SU-DHL-6 (cell line): ENCODE data around the gene FIZ1.

Source experiments
- H2AFZ ChIP-seq: fragments of 200-600 bp; sonication (generic); 2 replicates; pipeline ENCODE4 v1.6.1; 2014; ENCODE audit warnings: low read depth, mild to moderate bottlenecking, moderate library complexity, mixed read lengths, antibody characterized with exemption, low read length; ENCODE audit not compliant: severe bottlenecking
- H3F3A ChIP-seq: fragments of 200-600 bp; shearing (Covaris generic); 2 replicates; pipeline ENCODE4 v1.6.0; 2016; ENCODE audit warnings: antibody characterized with exemption, mild to moderate bottlenecking; ENCODE audit not compliant: insufficient read depth
- H3K27ac ChIP-seq: fragments of 200-600 bp; sonication (generic); 2 replicates; pipeline ENCODE4 v1.5.1; 2016; ENCODE audit warnings: low read depth, mild to moderate bottlenecking, low read length, moderate library complexity, mixed read lengths
- H3K27me3 ChIP-seq: fragments of 200-600 bp; sonication (generic), shearing (Covaris generic); 2 replicates; pipeline ENCODE4 v1.6.0; 2014; ENCODE audit warnings: mild to moderate bottlenecking, low read length
- H3K36me3 ChIP-seq: fragments of 200-600 bp; sonication (generic); 2 replicates; pipeline ENCODE4 v1.6.1; 2014; ENCODE audit warnings: mild to moderate bottlenecking, low read length, mixed read lengths
- H3K4me2 ChIP-seq: fragments of 300-600, 200-600 bp; shearing (Covaris generic), sonication (generic); 2 replicates; pipeline ENCODE4 v1.6.0; 2014; ENCODE audit warnings: low read length, low read depth, mild to moderate bottlenecking; ENCODE audit not compliant: poor library complexity, severe bottlenecking
- H3K4me3 ChIP-seq: fragments of 200-600 bp; sonication (generic); 2 replicates; pipeline ENCODE4 v1.5.1; 2014; ENCODE audit warnings: antibody characterized with exemption, low read length, mild to moderate bottlenecking, mixed read lengths; ENCODE audit not compliant: insufficient read depth, poor library complexity, severe bottlenecking
- H3K79me2 ChIP-seq: fragments of 200-600 bp; sonication (generic); 2 replicates; pipeline ENCODE4 v1.6.1; 2014; ENCODE audit warnings: mild to moderate bottlenecking, low read length, moderate library complexity; ENCODE audit not compliant: insufficient read depth
- H3K9ac ChIP-seq: fragments of 200-600 bp; sonication (generic); 2 replicates; pipeline ENCODE4 v1.7.0; 2014; ENCODE audit warnings: mild to moderate bottlenecking, low read length
- H3K9me2 ChIP-seq: fragments of 200-600 bp; sonication (generic); replicated peaks from 2 replicates; pipeline ENCODE4 v1.6.1; 2014; ENCODE audit warnings: low read length; ENCODE audit not compliant: insufficient read depth
- H3K9me3 ChIP-seq: fragments of 200-600 bp; sonication (generic); 2 replicates; pipeline ENCODE4 v1.6.1; 2014; ENCODE audit warnings: low read length, mixed read lengths; ENCODE audit not compliant: insufficient read depth
- H4K20me1 ChIP-seq: fragments of 200-600 bp; sonication (generic); 2 replicates; pipeline ENCODE4 v1.6.1; 2014; ENCODE audit warnings: low read depth, mild to moderate bottlenecking, antibody characterized with exemption, low read length, moderate library complexity, mixed read lengths
- EZH2phosphoT487 ChIP-seq: fragments of 200-600 bp; sonication (generic), shearing (Covaris generic); conservative IDR thresholded peaks from 2 replicates; pipeline ENCODE4 v1.6.1; 2018; ENCODE audit warnings: mild to moderate bottlenecking, antibody characterized with exemption, low read length, moderate library complexity, mixed read lengths
- TF ChIP-seq, protein P1 (sequence below): fragments of 200-600 bp; sonication (generic); IDR thresholded peaks from one replicate; pipeline ENCODE4 v1.5.1; 2017; ENCODE audit warnings: antibody characterized with exemption, mild to moderate bottlenecking, low read length, moderate library complexity; ENCODE audit not compliant: insufficient read depth, poor library complexity, severe bottlenecking

FIZ1 gene

GRCh38 chr19:55549500-55550320 lies 49.6 kb downstream of the FIZ1 start:
- Histone ChIP-seq H3K4me2 (no peak overlapping the region), H2AFZ (no peak overlapping the region), H3F3A (no peaks in the 10 kb centered on the region), H3K36me3 (no peaks in the 10 kb centered on the region), H3K4me3 (no peak overlapping the region), H3K9ac (no peak overlapping the region), H3K27ac (no peak overlapping the region), H4K20me1 (no peaks in the 10 kb centered on the region), H3K27me3 (no peaks in the 10 kb centered on the region), H3K79me2 (no peaks in the 10 kb centered on the region), H3K9me3 (no peaks in the 10 kb centered on the region), H3K9me2 (no peaks in the 10 kb centered on the region)
- no peak for TF ChIP-seq EZH2phosphoT487
- TF ChIP-seq, protein P1, sequence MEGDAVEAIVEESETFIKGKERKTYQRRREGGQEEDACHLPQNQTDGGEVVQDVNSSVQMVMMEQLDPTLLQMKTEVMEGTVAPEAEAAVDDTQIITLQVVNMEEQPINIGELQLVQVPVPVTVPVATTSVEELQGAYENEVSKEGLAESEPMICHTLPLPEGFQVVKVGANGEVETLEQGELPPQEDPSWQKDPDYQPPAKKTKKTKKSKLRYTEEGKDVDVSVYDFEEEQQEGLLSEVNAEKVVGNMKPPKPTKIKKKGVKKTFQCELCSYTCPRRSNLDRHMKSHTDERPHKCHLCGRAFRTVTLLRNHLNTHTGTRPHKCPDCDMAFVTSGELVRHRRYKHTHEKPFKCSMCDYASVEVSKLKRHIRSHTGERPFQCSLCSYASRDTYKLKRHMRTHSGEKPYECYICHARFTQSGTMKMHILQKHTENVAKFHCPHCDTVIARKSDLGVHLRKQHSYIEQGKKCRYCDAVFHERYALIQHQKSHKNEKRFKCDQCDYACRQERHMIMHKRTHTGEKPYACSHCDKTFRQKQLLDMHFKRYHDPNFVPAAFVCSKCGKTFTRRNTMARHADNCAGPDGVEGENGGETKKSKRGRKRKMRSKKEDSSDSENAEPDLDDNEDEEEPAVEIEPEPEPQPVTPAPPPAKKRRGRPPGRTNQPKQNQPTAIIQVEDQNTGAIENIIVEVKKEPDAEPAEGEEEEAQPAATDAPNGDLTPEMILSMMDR: no peak

- TF ChIP-seq EZH2phosphoT487: no peak
- TF ChIP-seq, protein P1: no peak
- no peaks in the 10 kb centered on the region for H3K79me2 ChIP-seq
- no peak overlapping the region for H2AFZ ChIP-seq
- H3K27me3 ChIP-seq: no peaks in the 10 kb centered on the region
- no peaks in the 10 kb centered on the region for H3F3A ChIP-seq
- no peaks in the 10 kb centered on the region for H3K36me3 ChIP-seq
- no peak overlapping the region for H3K27ac ChIP-seq
- no peaks in the 10 kb centered on the region for H4K20me1 ChIP-seq
- H3K4me3 ChIP-seq: no peak overlapping the region
- no peak overlapping the region for H3K4me2 ChIP-seq
- no peak overlapping the region for H3K9ac ChIP-seq
- no peaks in the 10 kb centered on the region for H3K9me3 ChIP-seq
- H3K9me2 ChIP-seq: no peaks in the 10 kb centered on the region
These were observed 52.3 kb downstream of the FIZ1 start for GRCh38 chr19:55546822-55547614.

- H4K20me1 ChIP-seq: no peaks in the 10 kb centered on the region
- H3F3A ChIP-seq: no peaks in the 10 kb centered on the region
- no peaks in the 10 kb centered on the region for H3K79me2 ChIP-seq
- no peaks in the 10 kb centered on the region for H3K27me3 ChIP-seq
- H3K9ac ChIP-seq: no peak overlapping the region
- no peak overlapping the region for H2AFZ ChIP-seq
- no peaks in the 10 kb centered on the region for H3K9me3 ChIP-seq
- H3K27ac ChIP-seq: no peak overlapping the region
- H3K36me3 ChIP-seq: no peaks in the 10 kb centered on the region
- H3K9me2 ChIP-seq: no peaks in the 10 kb centered on the region
- H3K4me3 ChIP-seq: no peak overlapping the region
- no peak overlapping the region for H3K4me2 ChIP-seq
- TF ChIP-seq EZH2phosphoT487: no peak
- TF ChIP-seq, protein P1: no peak
These were observed 53.3 kb downstream of the FIZ1 start for GRCh38 chr19:55546011-55546410.
